Hepatocyte (in vitro differentiated cells): ENCODE measurements around the gene PTH1R.

Experiments used
- EZH2 ChIP-seq: fragments of 200-600 bp; sonication (generic); IDR thresholded peaks from 2 replicates; pipeline ENCODE4 v1.6.1; 2016; ENCODE audit warnings: antibody characterized with exemption, mild to moderate bottlenecking, borderline replicate concordance
- EZH2phosphoT487 ChIP-seq: fragments of 200-600 bp; sonication (generic); IDR thresholded peaks from one replicate; pipeline ENCODE4 v1.6.1; 2018; ENCODE audit warnings: antibody characterized with exemption, mild to moderate bottlenecking, low read depth, moderate library complexity; ENCODE audit not compliant: unreplicated experiment, severe bottlenecking
- TF ChIP-seq, protein P1 (sequence below): fragments of 200-600 bp; sonication (generic); IDR thresholded peaks from 2 replicates; pipeline ENCODE4 v1.5.1; 2016; ENCODE audit warnings: antibody characterized with exemption, mild to moderate bottlenecking; ENCODE audit not compliant: poor library complexity

DNA sequence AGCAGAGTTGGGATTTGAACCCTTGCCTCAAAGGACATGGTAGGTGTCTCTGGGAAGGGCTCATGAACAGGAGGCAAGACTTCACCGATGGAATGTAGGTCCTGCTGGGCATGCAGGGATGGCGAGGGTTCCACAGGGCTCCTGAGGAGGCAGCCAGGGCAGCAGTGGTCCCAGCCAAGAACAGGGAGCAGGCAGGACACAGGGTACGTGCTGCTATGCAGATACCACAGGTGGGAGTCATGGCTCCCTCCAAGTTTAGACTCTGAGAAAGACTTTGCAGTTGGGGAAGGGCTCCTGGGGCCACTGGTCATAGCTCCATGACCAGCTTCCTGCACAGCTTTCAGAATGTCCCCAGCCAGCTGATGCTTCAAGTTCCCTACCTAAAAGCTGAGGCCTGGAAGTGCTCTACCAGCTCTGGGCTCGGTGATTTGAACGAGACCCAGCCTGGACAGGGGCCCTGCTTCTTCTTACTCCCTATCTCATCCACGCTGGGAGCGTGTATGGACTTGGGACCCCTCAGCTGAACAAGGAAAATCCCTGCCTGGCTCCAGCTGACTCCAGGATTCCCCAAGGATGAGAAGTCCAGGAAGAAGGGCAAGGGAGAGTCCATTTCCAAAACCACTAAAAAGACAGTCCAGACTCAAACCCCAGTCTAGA is 15.0 kb upstream of the PTH1R start:
- TF ChIP-seq, protein P1, sequence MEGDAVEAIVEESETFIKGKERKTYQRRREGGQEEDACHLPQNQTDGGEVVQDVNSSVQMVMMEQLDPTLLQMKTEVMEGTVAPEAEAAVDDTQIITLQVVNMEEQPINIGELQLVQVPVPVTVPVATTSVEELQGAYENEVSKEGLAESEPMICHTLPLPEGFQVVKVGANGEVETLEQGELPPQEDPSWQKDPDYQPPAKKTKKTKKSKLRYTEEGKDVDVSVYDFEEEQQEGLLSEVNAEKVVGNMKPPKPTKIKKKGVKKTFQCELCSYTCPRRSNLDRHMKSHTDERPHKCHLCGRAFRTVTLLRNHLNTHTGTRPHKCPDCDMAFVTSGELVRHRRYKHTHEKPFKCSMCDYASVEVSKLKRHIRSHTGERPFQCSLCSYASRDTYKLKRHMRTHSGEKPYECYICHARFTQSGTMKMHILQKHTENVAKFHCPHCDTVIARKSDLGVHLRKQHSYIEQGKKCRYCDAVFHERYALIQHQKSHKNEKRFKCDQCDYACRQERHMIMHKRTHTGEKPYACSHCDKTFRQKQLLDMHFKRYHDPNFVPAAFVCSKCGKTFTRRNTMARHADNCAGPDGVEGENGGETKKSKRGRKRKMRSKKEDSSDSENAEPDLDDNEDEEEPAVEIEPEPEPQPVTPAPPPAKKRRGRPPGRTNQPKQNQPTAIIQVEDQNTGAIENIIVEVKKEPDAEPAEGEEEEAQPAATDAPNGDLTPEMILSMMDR, result no peak
- TF ChIP-seq EZH2, result no peak
- TF ChIP-seq EZH2phosphoT487, result no peak
